Left lung (tissue), 10 donors: ENCODE measurements around the gene CCDC141. TPM values are rescaled to one million over a fixed set of nuclear protein-coding genes. Genes with fewer than 3 reads are reported as not detected.

Source experiments
- ATAC-seq: fragments of 200-7000 bp; cut with Tn5 transposase; one replicate; pipeline ENCODE4 v1.9.1; 2020; ENCODE audit warnings: moderate library complexity
- DNase-seq, 4 donors: peaks; one replicate each; pipeline ENCODE4 v3.0.0-alpha.2; 2013 to 2020
- H3K27ac ChIP-seq, 2 donors: fragments of 200-600 bp; sonication (generic) in 1 of 2; one replicate each; pipeline versions ENCODE4 v1.5.0 to v1.8.0; 2020 to 2021
- H3K27me3 ChIP-seq, 2 donors: fragments of 200-600 bp; sonication (generic) in 1 of 2; one replicate each; pipeline versions ENCODE4 v1.5.0 to v1.8.0; 2020 to 2021
- H3K36me3 ChIP-seq, 2 donors: fragments of 200-600 bp; sonication (generic) in 1 of 2; one replicate each; pipeline versions ENCODE4 v1.5.0 to v1.8.0; 2020 to 2021
- H3K4me1 ChIP-seq, 2 donors: fragments of 200-600 bp; one replicate each; pipeline ENCODE4 v1.8.0; 2021
- H3K4me3 ChIP-seq, 2 donors: fragments of 200-600 bp; sonication (generic) in 1 of 2; one replicate each; pipeline versions ENCODE4 v1.5.0 to v1.8.0; 2020 to 2021; ENCODE audit warnings: mild to moderate bottlenecking in 1 of 2
- H3K9me3 ChIP-seq, 2 donors: fragments of 200-600 bp; sonication (generic) in 1 of 2; one replicate each; pipeline versions ENCODE4 v1.5.0 to v1.8.0; 2020 to 2021
- intact Hi-C, 2 donors: fragments of 100-400 bp; cut with DNase I; formaldehyde crosslinking; loops; one replicate each; pipeline versions ENCODE4 v1.11.2 to v1.14.2; 2022
- polyA plus RNA-seq, 6 donors: library from polyadenylated mRNA; unstranded; fragments of 120-200 nt; gene quantifications; one replicate each; pipeline ENCODE4 v1.2.1, GENCODE V29; 2013; ENCODE audit not compliant: insufficient read length in 6 of 6
- total RNA-seq, 2 donors: library from RNA; stranded (reverse); fragmentation: NEBNext Ultra II Directional; extraction: Animal tissue kit (Norgen Biotek cat#: 25700); gene quantifications; one replicate each; pipeline ENCODE4 v1.2.1, GENCODE V29; 2021
- TF ChIP-seq, protein P1 (sequence below), 2 donors: fragments of 200-600 bp; sonication (generic) in 1 of 2; IDR thresholded peaks; one replicate each; pipeline versions ENCODE4 v1.5.0 to v1.8.0; 2021; ENCODE audit warnings: antibody characterized with exemption in 2 of 2
- donor health status: DM: no; HTN: yes; CAD: no.
- donor health status: DM: no; HTN: no; CAD: no.

Gene CCDC141
- total and polyA plus RNA-seq, 8 donors, result 1.6 to 29.6 (median 3.2) TPM

DNA sequence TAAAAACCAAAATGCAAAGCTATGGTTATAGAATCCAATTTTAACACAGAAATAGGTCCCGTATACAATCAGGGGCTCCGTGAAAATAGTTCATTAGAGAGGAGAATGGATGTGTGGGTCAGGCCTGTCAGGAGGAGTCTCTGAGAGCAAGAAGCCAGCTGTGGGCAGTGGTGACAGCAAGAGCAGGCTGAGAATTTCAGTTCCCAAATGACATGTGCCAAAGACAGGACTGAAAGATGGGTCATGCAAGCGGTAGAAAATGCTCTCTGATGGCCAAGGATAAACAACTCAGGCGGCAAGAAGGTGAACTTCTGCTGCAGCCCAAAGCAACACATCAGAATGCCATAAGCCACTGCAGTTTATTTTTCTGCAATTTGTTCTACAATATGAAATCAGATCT lies 100.4 kb downstream of the CCDC141 start:
- Histone ChIP-seq H3K4me1 (no peaks in the 10 kb centered on the region), H3K4me3 (no peak overlapping the region), H3K27ac (no peak overlapping the region), H3K9me3 (no peaks in the 10 kb centered on the region), H3K27me3 (no peaks in the 10 kb centered on the region), H3K36me3 (no peaks in the 10 kb centered on the region)
- intact Hi-C loops, result no loop called here
- ATAC-seq (no peak), DNase-seq (no peak)
- TF ChIP-seq, protein P1, sequence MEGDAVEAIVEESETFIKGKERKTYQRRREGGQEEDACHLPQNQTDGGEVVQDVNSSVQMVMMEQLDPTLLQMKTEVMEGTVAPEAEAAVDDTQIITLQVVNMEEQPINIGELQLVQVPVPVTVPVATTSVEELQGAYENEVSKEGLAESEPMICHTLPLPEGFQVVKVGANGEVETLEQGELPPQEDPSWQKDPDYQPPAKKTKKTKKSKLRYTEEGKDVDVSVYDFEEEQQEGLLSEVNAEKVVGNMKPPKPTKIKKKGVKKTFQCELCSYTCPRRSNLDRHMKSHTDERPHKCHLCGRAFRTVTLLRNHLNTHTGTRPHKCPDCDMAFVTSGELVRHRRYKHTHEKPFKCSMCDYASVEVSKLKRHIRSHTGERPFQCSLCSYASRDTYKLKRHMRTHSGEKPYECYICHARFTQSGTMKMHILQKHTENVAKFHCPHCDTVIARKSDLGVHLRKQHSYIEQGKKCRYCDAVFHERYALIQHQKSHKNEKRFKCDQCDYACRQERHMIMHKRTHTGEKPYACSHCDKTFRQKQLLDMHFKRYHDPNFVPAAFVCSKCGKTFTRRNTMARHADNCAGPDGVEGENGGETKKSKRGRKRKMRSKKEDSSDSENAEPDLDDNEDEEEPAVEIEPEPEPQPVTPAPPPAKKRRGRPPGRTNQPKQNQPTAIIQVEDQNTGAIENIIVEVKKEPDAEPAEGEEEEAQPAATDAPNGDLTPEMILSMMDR (IDR thresholded peaks at IDR 0.05), result no peak

DNA sequence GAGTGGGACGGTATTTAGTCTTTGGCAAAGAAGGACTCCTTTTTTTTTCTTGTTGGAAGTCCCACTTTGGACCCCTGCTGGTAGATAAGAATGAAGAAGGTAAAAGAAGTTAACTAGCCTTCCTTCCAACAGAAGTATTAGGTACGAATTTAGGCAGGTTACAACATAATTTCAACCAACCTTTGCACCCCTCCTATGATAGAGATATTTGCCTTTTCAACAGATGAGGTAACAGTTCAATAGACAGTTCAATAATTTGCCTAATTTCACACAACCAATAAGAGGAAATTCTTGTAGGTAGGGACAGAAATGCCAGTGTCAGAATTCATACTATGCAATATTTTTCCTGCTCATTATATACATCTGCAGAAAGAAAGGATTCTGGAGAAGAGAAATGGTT lies 100.8 kb downstream of the CCDC141 start:
- Histone ChIP-seq H3K27ac (no peak overlapping the region), H3K27me3 (no peaks in the 10 kb centered on the region), H3K36me3 (no peaks in the 10 kb centered on the region), H3K4me1 (no peaks in the 10 kb centered on the region), H3K9me3 (no peaks in the 10 kb centered on the region), H3K4me3 (no peak overlapping the region)
- ATAC-seq (no peak), DNase-seq (no peak)
- intact Hi-C loops, result no loop called here
- TF ChIP-seq, protein P1 (IDR thresholded peaks at IDR 0.05), result no peak

DNA sequence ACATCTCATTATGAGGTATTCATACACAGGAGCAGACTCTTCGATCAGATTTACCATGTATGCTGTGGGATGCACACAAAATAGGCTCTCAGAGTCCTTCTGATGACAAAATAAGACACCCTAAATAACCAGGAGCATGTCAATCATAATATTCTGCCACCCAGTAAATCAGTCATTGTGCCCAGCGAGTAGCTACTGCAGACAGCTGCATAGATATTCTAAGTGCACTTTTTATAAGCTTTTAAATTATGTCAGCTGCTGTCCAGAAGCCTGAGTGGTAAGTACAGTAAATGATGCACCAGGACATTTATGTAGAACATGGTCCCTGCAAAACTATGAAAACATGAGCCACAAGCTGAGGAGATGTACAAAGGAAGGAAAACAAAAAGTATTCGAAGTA lies 102.9 kb downstream of the CCDC141 start:
- Histone ChIP-seq H3K4me3 (no peak overlapping the region), H3K36me3 (no peaks in the 10 kb centered on the region), H3K9me3 (no peaks in the 10 kb centered on the region), H3K4me1 (no peaks in the 10 kb centered on the region), H3K27ac (no peak overlapping the region), H3K27me3 (no peaks in the 10 kb centered on the region)
- DNase-seq (no peak), ATAC-seq (no peak)
- TF ChIP-seq, protein P1 (IDR thresholded peaks at IDR 0.05), result no peak
- intact Hi-C loops, result no loop called here

DNA sequence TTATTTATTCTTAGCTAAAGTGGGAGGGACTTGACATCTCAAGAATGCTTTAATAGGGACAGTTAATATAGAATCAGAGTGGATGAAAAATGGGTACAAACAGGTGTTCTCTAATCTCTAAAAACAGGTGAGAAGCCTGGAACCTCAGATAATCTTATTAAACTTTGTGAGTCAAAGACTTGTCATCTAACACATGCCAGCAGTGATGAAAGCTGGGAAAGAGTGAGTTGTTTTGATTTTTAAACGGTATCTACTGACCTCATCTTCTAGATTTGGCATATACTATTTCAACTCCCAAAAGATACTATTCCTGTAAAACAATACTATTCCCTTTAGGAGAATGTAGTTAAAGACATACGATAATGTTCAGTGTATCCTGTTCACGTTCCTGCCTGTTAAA lies 103.4 kb downstream of the CCDC141 start:
- Histone ChIP-seq H3K4me1 (no peaks in the 10 kb centered on the region), H3K27me3 (no peaks in the 10 kb centered on the region), H3K27ac (no peak overlapping the region), H3K4me3 (no peak overlapping the region), H3K9me3 (no peaks in the 10 kb centered on the region), H3K36me3 (no peaks in the 10 kb centered on the region)
- ATAC-seq, result no peak
- no peak for DNase-seq
- intact Hi-C loops, result no loop called here
- TF ChIP-seq, protein P1 (IDR thresholded peaks at IDR 0.05), result no peak

DNA sequence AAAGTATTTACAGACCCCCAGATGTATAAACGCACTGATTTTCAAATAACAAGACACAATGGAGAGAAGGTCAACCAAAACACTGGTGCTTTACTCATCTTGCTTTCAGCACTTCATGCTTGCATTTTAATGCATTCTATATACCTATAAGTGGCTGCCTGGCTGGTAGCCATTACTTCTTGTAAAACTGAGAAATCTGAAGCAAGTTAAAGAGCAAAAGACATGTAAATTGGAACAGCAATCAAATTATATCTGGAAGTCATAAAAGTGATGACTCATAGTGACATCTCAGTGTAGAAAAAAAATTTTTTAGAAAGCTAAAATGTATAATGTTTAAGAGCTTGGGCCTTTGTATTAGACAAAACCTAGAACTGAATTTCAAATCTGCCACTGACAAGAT lies 106.2 kb downstream of the CCDC141 start:
- no peaks in the 10 kb centered on the region for H3K27me3 ChIP-seq
- no peak for DNase-seq
- no peaks in the 10 kb centered on the region for H3K9me3 ChIP-seq
- H3K4me1 ChIP-seq, result no peaks in the 10 kb centered on the region
- no peak overlapping the region for H3K27ac ChIP-seq
- no peak for ATAC-seq
- intact Hi-C loops, result no loop called here
- no peaks in the 10 kb centered on the region for H3K36me3 ChIP-seq
- no peak overlapping the region for H3K4me3 ChIP-seq
- TF ChIP-seq, protein P1 (IDR thresholded peaks at IDR 0.05), result no peak
